ENCODE measurements around the gene PRM1. TPM values are rescaled to one million over a fixed set of nuclear protein-coding genes. Genes with fewer than 3 reads are reported as not detected.

Gene PRM1
- total and polyA plus RNA-seq, 2 of the 13 experiments (the other 11 are each of a cell fraction or from before 2014, with no cell fraction given): not detected

DNA sequence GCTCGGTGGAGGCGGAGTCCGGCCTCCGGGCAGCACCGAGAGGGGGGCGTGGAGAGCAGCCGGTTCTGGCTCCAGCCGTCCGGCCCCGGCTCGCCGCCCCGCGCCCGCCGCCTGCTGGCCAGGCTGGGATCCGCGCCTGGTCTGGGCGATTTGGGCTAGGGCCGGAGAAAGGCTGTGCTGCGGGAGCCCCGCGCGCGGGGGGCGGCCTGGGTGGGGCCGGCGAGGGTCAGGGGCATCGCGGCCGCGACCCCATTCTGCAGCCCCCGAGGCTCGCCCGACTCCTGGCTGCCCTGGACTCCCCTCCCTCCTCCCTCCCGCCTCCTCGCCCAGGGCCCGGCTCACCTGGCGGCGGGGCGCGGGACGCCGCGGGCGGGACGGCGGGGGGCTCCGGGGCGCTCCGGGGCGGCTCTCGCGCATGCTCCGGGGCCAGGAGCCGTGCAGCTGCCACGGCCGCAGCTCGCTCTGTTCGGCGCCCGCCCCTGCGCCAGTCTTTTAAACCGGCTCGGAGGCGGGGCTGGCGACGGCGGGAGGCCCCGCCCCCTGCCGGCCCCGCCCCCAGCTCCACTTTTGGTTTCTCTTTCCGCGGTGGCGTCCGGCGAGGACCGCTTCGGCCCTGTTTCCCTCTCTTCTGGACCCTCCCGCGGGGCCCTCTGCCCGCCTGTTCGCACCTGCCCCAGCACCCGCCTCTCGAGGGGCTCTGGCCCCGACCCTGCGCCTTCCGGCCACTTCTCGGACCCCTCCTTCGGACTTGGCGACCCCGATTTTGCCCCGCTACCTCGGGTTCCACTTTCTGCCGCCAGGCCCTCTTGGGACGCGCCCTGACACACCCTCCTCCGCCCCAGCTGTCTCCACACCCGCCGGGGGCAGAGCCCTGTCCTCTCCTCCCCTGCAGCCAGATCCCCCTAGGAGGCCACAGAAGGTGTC lies 25.1 kb downstream of the PRM1 start, which contains the start of gene SOCS1 (continued):
- TF ChIP-seq, protein P1, sequence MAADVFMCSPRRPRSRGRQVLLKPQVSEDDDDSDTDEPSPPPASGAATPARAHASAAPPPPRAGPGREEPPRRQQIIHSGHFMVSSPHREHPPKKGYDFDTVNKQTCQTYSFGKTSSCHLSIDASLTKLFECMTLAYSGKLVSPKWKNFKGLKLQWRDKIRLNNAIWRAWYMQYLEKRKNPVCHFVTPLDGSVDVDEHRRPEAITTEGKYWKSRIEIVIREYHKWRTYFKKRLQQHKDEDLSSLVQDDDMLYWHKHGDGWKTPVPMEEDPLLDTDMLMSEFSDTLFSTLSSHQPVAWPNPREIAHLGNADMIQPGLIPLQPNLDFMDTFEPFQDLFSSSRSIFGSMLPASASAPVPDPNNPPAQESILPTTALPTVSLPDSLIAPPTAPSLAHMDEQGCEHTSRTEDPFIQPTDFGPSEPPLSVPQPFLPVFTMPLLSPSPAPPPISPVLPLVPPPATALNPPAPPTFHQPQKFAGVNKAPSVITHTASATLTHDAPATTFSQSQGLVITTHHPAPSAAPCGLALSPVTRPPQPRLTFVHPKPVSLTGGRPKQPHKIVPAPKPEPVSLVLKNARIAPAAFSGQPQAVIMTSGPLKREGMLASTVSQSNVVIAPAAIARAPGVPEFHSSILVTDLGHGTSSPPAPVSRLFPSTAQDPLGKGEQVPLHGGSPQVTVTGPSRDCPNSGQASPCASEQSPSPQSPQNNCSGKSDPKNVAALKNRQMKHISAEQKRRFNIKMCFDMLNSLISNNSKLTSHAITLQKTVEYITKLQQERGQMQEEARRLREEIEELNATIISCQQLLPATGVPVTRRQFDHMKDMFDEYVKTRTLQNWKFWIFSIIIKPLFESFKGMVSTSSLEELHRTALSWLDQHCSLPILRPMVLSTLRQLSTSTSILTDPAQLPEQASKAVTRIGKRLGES (CRISPR knock-in tag; IDR thresholded peaks at IDR 0.05; ENCODE audit: borderline replicate concordance): peak; percentile 78; the same call in 1 of the 2 replicates
- peak; percentile 97 for TF ChIP-seq ZNF747 (CRISPR knock-in tag; IDR thresholded peaks at IDR 0.05; ENCODE audit: borderline replicate concordance)
- TF ChIP-seq, protein P2, sequence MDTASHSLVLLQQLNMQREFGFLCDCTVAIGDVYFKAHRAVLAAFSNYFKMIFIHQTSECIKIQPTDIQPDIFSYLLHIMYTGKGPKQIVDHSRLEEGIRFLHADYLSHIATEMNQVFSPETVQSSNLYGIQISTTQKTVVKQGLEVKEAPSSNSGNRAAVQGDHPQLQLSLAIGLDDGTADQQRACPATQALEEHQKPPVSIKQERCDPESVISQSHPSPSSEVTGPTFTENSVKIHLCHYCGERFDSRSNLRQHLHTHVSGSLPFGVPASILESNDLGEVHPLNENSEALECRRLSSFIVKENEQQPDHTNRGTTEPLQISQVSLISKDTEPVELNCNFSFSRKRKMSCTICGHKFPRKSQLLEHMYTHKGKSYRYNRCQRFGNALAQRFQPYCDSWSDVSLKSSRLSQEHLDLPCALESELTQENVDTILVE (CRISPR knock-in tag; IDR thresholded peaks at IDR 0.05): peak; percentile 17; the same call in 1 of the 2 replicates
- no peak; the same call in none of the 2 replicates for TF ChIP-seq KLF11 (CRISPR knock-in tag; IDR thresholded peaks at IDR 0.05)
- TF ChIP-seq ZBTB7A (CRISPR knock-in tag; IDR thresholded peaks at IDR 0.05): 0 out of 2 replicates have a peak, but pooled peaks have one; percentile 87
- TF ChIP-seq HMG20B (CRISPR knock-in tag; conservative IDR thresholded peaks at IDR 0.05): 0 out of 2 replicates have a peak, but pooled peaks have one; percentile 27
- TF ChIP-seq, protein P3, sequence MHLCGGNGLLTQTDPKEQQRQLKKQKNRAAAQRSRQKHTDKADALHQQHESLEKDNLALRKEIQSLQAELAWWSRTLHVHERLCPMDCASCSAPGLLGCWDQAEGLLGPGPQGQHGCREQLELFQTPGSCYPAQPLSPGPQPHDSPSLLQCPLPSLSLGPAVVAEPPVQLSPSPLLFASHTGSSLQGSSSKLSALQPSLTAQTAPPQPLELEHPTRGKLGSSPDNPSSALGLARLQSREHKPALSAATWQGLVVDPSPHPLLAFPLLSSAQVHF (CRISPR knock-in tag; IDR thresholded peaks at IDR 0.05): peak; percentile 72; the same call in 1 of the 2 replicates
- TF ChIP-seq, protein P4, sequence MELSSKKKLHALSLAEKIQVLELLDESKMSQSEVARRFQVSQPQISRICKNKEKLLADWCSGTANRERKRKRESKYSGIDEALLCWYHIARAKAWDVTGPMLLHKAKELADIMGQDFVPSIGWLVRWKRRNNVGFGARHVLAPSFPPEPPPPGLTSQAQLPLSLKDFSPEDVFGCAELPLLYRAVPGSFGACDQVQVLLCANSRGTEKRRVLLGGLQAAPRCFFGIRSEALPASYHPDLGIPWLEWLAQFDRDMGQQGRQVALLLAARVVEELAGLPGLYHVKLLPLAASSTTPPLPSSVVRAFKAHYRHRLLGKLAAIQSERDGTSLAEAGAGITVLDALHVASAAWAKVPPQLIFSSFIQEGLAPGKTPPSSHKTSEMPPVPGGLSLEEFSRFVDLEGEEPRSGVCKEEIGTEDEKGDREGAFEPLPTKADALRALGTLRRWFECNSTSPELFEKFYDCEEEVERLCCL (CRISPR knock-in tag; IDR thresholded peaks at IDR 0.05; ENCODE audit: borderline replicate concordance): peak; percentile 57; the same call in 1 of the 2 replicates
- no peak; the same call in 1 of the 2 replicates for TF ChIP-seq SALL2 (CRISPR knock-in tag; IDR thresholded peaks at IDR 0.05)
- peak; percentile 45; the same call in 1 of the 2 replicates for TF ChIP-seq SMC3 (IDR thresholded peaks at IDR 0.05; ENCODE audit: low read length)
- TF ChIP-seq PAWR (CRISPR knock-in tag; IDR thresholded peaks at IDR 0.05; ENCODE audit: borderline replicate concordance): no peak; the same call in 1 of the 2 replicates
- TF ChIP-seq ZFP37 (CRISPR knock-in tag; IDR thresholded peaks at IDR 0.05; ENCODE audit: borderline replicate concordance): 0 out of 2 replicates have a peak, but pooled peaks have one; percentile 85
- TF ChIP-seq ZNF143 (CRISPR knock-in tag; IDR thresholded peaks at IDR 0.05): peak; percentile 59
- TF ChIP-seq, protein P5, sequence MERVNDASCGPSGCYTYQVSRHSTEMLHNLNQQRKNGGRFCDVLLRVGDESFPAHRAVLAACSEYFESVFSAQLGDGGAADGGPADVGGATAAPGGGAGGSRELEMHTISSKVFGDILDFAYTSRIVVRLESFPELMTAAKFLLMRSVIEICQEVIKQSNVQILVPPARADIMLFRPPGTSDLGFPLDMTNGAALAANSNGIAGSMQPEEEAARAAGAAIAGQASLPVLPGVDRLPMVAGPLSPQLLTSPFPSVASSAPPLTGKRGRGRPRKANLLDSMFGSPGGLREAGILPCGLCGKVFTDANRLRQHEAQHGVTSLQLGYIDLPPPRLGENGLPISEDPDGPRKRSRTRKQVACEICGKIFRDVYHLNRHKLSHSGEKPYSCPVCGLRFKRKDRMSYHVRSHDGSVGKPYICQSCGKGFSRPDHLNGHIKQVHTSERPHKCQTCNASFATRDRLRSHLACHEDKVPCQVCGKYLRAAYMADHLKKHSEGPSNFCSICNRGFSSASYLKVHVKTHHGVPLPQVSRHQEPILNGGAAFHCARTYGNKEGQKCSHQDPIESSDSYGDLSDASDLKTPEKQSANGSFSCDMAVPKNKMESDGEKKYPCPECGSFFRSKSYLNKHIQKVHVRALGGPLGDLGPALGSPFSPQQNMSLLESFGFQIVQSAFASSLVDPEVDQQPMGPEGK (CRISPR knock-in tag; IDR thresholded peaks at IDR 0.05): peak; percentile 92
- TF ChIP-seq MXI1 (IDR thresholded peaks at IDR 0.05; ENCODE audit: borderline replicate concordance, low read depth, low read length): peak; percentile 87; the same call in 2 of the 3 replicates
- TF ChIP-seq ZNF136 (CRISPR knock-in tag; IDR thresholded peaks at IDR 0.05; ENCODE audit: low read depth): peak; percentile 22; the same call in 1 of the 2 replicates
- TF ChIP-seq REPIN1 (CRISPR knock-in tag; IDR thresholded peaks at IDR 0.05; ENCODE audit: borderline replicate concordance, low read depth): no peak; the same call in 1 of the 2 replicates
- TF ChIP-seq MED1 (CRISPR knock-in tag; IDR thresholded peaks at IDR 0.05): 0 out of 2 replicates have a peak, but pooled peaks have one; percentile 16
- peak; percentile 63; the same call in 1 of the 2 replicates for TF ChIP-seq KDM5A (IDR thresholded peaks at IDR 0.05; ENCODE audit: borderline replicate concordance, low read length)
- no peak for TF ChIP-seq ATAD3A (CRISPR knock-in tag; IDR thresholded peaks at IDR 0.05)
